Stimulated activated CD4-positive, alpha-beta T cell treated with anti-CD3 and anti-CD28 coated beads, Interleukin-1b, Interleukin-23, amount 100 ng/mL, for 4 hours (primary cell): ENCODE measurements around the gene ZNF528.

Experiments used
- DNase-seq, 2 donors: peaks; one replicate each; pipeline ENCODE4 v3.0.0-alpha.2; 2020; ENCODE audit warnings: low read depth in 2 of 2

Gene ZNF528

GRCh38 chr19:52397310-52398080, at the start of gene ZNF528:
TSS of gene ZNF528 (plus strand) at chr19:52397849. CDS start at chr19:52402014, 4,165 bp downstream.
- peak; percentile 90 to 93 for DNase-seq

GRCh38 chr19:52351512-52351911, 46.1 kb upstream of the ZNF528 start:
- DNase-seq, result no peak

GRCh38 chr19:52366414-52366824, 31.2 kb upstream of the ZNF528 start:
- no peak for DNase-seq

- peak; percentile 91 to 92 for DNase-seq
Measured at GRCh38 chr19:52369559-52370340, 27.9 kb upstream of the ZNF528 start, which contains the start of gene ZNF880. TSS of gene ZNF880 (plus strand) at chr19:52369923. CDS start at chr19:52369966, 43 bp downstream.

- no peak for DNase-seq
Measured at GRCh38 chr19:52370341-52370710, 27.3 kb upstream of the ZNF528 start.

GRCh38 chr19:52391135-52391534, 6.5 kb upstream of the ZNF528 start:
- DNase-seq, result no peak

- peak in 1 of 2 donors; percentile 1 for DNase-seq
Measured at GRCh38 chr19:52398081-52398441, 412 bp downstream of the ZNF528 start.

GRCh38 chr19:52410276-52410675, 12.6 kb downstream of the ZNF528 start:
- DNase-seq, result no peak

GRCh38 chr19:52415711-52416110, 18.1 kb downstream of the ZNF528 start:
- no peak for DNase-seq

GRCh38 chr19:52428937-52429336, 31.3 kb downstream of the ZNF528 start, which contains the start of gene ZNF534:
TSS of gene ZNF534 (plus strand) at chr19:52429148. CDS start at chr19:52431475, 2,327 bp downstream.
- DNase-seq, result no peak

- no peak for DNase-seq
Measured at GRCh38 chr19:52442179-52442578, 44.5 kb downstream of the ZNF528 start.

GRCh38 chr19:52444506-52444905, 46.9 kb downstream of the ZNF528 start:
- DNase-seq, result no peak

GRCh38 chr19:52451241-52451640, 53.6 kb downstream of the ZNF528 start:
- no peak for DNase-seq

GRCh38 chr19:52453324-52454094, 55.9 kb downstream of the ZNF528 start, which contains the start of gene ZNF578:
TSS of gene ZNF578 (plus strand) at chr19:52453553. CDS start at chr19:52501846, 48,293 bp downstream.
- peak; percentile 47 to 52 for DNase-seq

GRCh38 chr19:52464798-52465470, 67.3 kb downstream of the ZNF528 start:
- DNase-seq, result no peak
